ENCODE results near the gene GJB3. TPM values are rescaled to one million over a fixed set of nuclear protein-coding genes. Genes with fewer than 3 reads are reported as not detected.

Gene GJB3
- polyA plus RNA-seq, 2 of the 4 experiments (the other 2 are of a cell fraction), result 0.50 to 0.76 TPM

DNA sequence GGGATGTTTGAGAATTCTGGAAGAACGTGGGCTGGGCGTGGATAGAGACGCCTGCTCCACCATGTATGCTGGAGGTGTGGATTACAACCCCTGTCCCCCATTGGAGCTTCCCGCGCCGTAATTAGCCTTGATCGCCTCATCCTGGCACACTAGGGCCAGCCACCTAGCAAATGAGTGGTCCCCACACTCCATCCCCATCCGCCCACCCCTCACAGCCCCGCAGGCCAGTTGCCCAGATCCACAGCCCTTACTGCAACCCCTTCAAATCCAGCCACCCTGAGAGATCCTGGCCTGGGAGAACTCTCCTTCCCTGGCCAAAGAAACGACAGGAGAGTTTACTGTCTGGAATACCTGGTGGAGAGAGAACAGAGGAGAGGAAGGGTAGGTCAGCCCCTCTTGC, 11.4 kb downstream of the GJB3 start:
- DNase-seq (ENCODE audit: low read depth in 1 of 2, low spot score in 1 of 2), result no peak
- ChIA-PET CTCF (interaction anchor here (1.8 kb wide), 1 partner anchor 74 kb away, joined by 4 read pairs; no protein-coding TSS in a partner anchor), POLR2A (no interaction called here)
- Histone ChIP-seq H3K27ac (no peak overlapping the region), H3K4me1 (no peaks in the 10 kb centered on the region), H3K9me3 (no peaks in the 10 kb centered on the region), H3K4me3 (no peak overlapping the region), H3K4me2 (no peak overlapping the region)
- ATAC-seq, result no peak
- FAIRE-seq, result no peak
- TF ChIP-seq EHMT2 (IDR thresholded peaks at IDR 0.05; ENCODE audit: low read depth) (no peak), ZC3H11A (IDR thresholded peaks at IDR 0.05) (no peak)
- WGBS (ENCODE audit: missing lambda C conversion rate), result 77% methylated on average over 9 of the region's 10 CpGs

DNA sequence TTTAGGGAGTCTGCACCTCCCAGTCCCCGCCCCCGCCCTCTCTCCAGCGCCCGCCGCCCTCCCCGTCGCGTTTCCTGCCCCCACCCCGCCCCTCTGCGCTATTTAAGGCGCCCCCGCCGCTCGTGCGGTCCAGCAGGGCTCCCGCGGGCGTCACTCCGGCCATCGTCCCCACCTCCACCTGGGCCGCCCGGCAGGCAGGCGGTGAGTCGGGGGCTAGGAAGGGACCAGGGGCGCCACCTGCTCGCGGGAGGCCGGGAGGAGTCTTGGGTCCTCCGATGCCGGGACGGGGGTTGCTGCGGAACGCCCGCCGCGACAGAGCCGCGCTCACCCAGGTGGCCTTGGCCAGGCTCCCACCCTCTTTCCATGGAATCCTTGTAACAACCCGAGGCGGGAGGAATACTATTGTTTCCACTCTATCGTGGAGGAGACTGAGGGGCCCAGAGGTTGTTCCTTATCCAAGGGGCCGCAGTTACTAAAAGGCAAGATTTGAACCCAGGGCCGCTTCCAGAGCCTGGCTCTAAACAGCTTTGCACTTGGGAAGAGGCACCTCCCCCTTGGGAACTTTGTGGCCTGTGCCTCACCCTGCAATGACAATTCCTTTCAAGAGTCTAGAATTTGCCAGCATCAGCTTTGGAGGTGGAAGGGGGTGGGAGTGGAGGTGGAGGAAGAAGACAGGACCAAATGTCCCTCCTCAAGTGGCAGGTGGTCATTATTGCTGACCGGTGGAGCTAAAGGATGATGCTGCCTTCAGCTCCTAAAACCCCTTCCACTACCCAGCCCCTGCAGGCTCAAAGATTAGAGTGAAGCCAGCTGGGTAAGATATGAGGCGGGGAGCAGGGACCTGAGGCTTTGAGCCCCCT, 12.1 kb downstream of the GJB3 start, which contains the start of gene GJA4:
GJA4 (plus strand) TSS at position 132 of the 860 bp plus-strand sequence. CDS start 1,215 bp downstream, outside the sequence.
- no peak within 1 kb of the TSS for H3K4me3 ChIP-seq
- FAIRE-seq, result no peak
- ChIA-PET POLR2A (no interaction called here), CTCF (no interaction called here)
- TF ChIP-seq ZNF302 (CRISPR knock-in tag; IDR thresholded peaks at IDR 0.05) (no peak), MYC (IDR thresholded peaks at IDR 0.05; ENCODE audit: borderline replicate concordance, low read length) (no peak), RAD21 (conservative IDR thresholded peaks at IDR 0.05 in 1 of 2, IDR thresholded peaks at IDR 0.05 in 1 of 2) (no peak), ZFP36 (IDR thresholded peaks at IDR 0.05; ENCODE audit: borderline replicate concordance, partially characterized antibody) (no peak), CBX8 (IDR thresholded peaks at IDR 0.05) (no peak), HOXA7 (CRISPR knock-in tag; IDR thresholded peaks at IDR 0.05) (no peak), ZSCAN20 (CRISPR knock-in tag; IDR thresholded peaks at IDR 0.05) (no peak), HOXB13 (CRISPR knock-in tag; IDR thresholded peaks at IDR 0.05; ENCODE audit: low read depth) (no peak), RARB (CRISPR knock-in tag; IDR thresholded peaks at IDR 0.05) (no peak), NR3C1 (IDR thresholded peaks at IDR 0.05) (no peak), JUN (IDR thresholded peaks at IDR 0.05) (no peak), RFX5 (IDR thresholded peaks at IDR 0.05) (no peak), TFCP2L1 (CRISPR knock-in tag; IDR thresholded peaks at IDR 0.05) (no peak), POLR2AphosphoS2 (conservative IDR thresholded peaks at IDR 0.05; ENCODE audit: low read length) (no peak)
- TF ChIP-seq, protein P1, sequence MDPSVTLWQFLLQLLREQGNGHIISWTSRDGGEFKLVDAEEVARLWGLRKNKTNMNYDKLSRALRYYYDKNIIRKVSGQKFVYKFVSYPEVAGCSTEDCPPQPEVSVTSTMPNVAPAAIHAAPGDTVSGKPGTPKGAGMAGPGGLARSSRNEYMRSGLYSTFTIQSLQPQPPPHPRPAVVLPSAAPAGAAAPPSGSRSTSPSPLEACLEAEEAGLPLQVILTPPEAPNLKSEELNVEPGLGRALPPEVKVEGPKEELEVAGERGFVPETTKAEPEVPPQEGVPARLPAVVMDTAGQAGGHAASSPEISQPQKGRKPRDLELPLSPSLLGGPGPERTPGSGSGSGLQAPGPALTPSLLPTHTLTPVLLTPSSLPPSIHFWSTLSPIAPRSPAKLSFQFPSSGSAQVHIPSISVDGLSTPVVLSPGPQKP (IDR thresholded peaks at IDR 0.05; ENCODE audit: low read depth, low read length), result no peak
- no peak within 1 kb of the TSS for H3K27ac ChIP-seq
- no peaks in the 10 kb centered on the region for H3K9me3 ChIP-seq
- WGBS (ENCODE audit: missing lambda C conversion rate), result 74% methylated on average over 19 of the region's 45 CpGs
- no peaks in the 10 kb centered on the region for H3K4me1 ChIP-seq
- DNase-seq (ENCODE audit: low read depth in 1 of 2, low spot score in 1 of 2), result no peak
- ATAC-seq, result no peak
- H3K4me2 ChIP-seq, result no peak within 1 kb of the TSS

DNA sequence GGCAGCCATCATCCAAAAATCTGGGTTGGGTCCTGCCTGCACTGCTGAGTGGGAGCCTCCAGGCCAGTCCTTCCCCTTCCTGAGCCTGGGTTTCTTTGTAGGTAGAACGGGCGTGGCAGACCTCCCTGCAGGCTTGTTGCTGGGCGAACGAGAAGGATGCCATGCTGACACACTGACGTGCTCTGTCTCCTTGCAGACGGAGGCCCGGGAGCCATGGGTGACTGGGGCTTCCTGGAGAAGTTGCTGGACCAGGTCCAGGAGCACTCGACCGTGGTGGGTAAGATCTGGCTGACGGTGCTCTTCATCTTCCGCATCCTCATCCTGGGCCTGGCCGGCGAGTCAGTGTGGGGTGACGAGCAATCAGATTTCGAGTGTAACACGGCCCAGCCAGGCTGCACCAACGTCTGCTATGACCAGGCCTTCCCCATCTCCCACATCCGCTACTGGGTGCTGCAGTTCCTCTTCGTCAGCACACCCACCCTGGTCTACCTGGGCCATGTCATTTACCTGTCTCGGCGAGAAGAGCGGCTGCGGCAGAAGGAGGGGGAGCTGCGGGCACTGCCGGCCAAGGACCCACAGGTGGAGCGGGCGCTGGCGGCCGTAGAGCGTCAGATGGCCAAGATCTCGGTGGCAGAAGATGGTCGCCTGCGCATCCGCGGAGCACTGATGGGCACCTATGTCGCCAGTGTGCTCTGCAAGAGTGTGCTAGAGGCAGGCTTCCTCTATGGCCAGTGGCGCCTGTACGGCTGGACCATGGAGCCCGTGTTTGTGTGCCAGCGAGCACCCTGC, 13.2 kb downstream of the GJB3 start:
- CTCF ChIA-PET, result no interaction called here
- POLR2A ChIA-PET, result no interaction called here
- FAIRE-seq (no peak), DNase-seq (ENCODE audit: low read depth in 1 of 2, low spot score in 1 of 2) (no peak), ATAC-seq (no peak)
- H3K4me3 ChIP-seq, result no peak overlapping the region
- H3K4me1 ChIP-seq, result no peaks in the 10 kb centered on the region
- no peaks in the 10 kb centered on the region for H3K9me3 ChIP-seq
- whole genome bisulfite sequencing (ENCODE audit: missing lambda C conversion rate), result 82% methylated on average over 24 of the region's 40 CpGs
- H3K4me2 ChIP-seq, result no peak overlapping the region
- H3K27ac ChIP-seq, result no peak overlapping the region
- TF ChIP-seq FOXS1 (CRISPR knock-in tag; IDR thresholded peaks at IDR 0.05), result no peak
- no peak for TF ChIP-seq ZC3H11A (IDR thresholded peaks at IDR 0.05)
- no peak for TF ChIP-seq ESRRA (IDR thresholded peaks at IDR 0.05; ENCODE audit: borderline replicate concordance, low read length)
- TF ChIP-seq MAZ (IDR thresholded peaks at IDR 0.05; ENCODE audit: borderline replicate concordance, low read depth, low read length), result no peak
- no peak for TF ChIP-seq SMC3 (IDR thresholded peaks at IDR 0.05)
- no peak for TF ChIP-seq KDM1A (IDR thresholded peaks at IDR 0.05; ENCODE audit: low read depth)
- TF ChIP-seq, protein P2, sequence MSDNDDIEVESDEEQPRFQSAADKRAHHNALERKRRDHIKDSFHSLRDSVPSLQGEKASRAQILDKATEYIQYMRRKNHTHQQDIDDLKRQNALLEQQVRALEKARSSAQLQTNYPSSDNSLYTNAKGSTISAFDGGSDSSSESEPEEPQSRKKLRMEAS (IDR thresholded peaks at IDR 0.05), result no peak
- no peak for TF ChIP-seq ZFP36 (IDR thresholded peaks at IDR 0.05; ENCODE audit: borderline replicate concordance, partially characterized antibody)
- no peak for TF ChIP-seq EHF (CRISPR knock-in tag; IDR thresholded peaks at IDR 0.05)
- no peak for TF ChIP-seq NPAS2 (CRISPR knock-in tag; IDR thresholded peaks at IDR 0.05; ENCODE audit: borderline replicate concordance)
- no peak for TF ChIP-seq MAFK (IDR thresholded peaks at IDR 0.05; ENCODE audit: partially characterized antibody)
- no peak for TF ChIP-seq EHMT2 (IDR thresholded peaks at IDR 0.05; ENCODE audit: low read depth)
- TF ChIP-seq POLR2AphosphoS2 (conservative IDR thresholded peaks at IDR 0.05; ENCODE audit: low read length), result no peak
- TF ChIP-seq, protein P3, sequence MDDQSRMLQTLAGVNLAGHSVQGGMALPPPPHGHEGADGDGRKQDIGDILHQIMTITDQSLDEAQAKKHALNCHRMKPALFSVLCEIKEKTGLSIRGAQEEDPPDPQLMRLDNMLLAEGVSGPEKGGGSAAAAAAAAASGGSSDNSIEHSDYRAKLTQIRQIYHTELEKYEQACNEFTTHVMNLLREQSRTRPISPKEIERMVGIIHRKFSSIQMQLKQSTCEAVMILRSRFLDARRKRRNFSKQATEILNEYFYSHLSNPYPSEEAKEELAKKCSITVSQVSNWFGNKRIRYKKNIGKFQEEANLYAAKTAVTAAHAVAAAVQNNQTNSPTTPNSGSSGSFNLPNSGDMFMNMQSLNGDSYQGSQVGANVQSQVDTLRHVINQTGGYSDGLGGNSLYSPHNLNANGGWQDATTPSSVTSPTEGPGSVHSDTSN (IDR thresholded peaks at IDR 0.05), result no peak
- no peak for TF ChIP-seq BHLHE40 (IDR thresholded peaks at IDR 0.05; ENCODE audit: low read depth, low read length)
- TF ChIP-seq JUNB (IDR thresholded peaks at IDR 0.05), result no peak
